Measurements from ENCODE around the gene WNK1.

DNA sequence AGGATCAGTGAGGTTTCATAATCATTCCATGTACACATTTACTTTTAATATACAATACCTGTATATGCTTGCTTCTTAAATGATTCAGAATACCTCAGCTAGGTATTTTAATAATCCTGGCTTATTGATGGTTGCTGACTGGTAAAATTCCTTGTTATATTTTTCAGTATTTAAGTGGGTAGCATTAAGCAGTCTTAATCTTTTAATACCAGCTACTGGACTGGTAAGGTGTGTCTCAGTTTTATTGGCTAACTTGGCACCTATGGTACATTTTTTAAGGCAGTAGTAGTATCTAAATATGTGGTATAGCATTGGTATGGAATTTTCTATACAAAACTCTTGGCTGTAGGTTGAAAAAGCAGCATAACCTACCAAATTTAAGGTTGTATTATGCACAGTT lies 100.5 kb downstream of the WNK1 start:
- TF ChIP-seq, protein P1, sequence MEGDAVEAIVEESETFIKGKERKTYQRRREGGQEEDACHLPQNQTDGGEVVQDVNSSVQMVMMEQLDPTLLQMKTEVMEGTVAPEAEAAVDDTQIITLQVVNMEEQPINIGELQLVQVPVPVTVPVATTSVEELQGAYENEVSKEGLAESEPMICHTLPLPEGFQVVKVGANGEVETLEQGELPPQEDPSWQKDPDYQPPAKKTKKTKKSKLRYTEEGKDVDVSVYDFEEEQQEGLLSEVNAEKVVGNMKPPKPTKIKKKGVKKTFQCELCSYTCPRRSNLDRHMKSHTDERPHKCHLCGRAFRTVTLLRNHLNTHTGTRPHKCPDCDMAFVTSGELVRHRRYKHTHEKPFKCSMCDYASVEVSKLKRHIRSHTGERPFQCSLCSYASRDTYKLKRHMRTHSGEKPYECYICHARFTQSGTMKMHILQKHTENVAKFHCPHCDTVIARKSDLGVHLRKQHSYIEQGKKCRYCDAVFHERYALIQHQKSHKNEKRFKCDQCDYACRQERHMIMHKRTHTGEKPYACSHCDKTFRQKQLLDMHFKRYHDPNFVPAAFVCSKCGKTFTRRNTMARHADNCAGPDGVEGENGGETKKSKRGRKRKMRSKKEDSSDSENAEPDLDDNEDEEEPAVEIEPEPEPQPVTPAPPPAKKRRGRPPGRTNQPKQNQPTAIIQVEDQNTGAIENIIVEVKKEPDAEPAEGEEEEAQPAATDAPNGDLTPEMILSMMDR (conservative IDR thresholded peaks at IDR 0.05; ENCODE audit: low read length) = no peak
- no peak for TF ChIP-seq EZH2phosphoT487 (IDR thresholded peaks at IDR 0.05; ENCODE audit: borderline replicate concordance, low read depth, low read length)
